Trophoblast cell (in vitro differentiated cells and primary cell): ENCODE results near the gene SOX9.

Source experiments
- DNase-seq, 2 donors: peaks; one replicate each; pipeline ENCODE4 v3.0.0-alpha.2; 2016
- H2AFZ ChIP-seq: 2 replicates; pipeline ENCODE4 v1.6.1; 2013; ENCODE audit warnings: low read length, moderate library complexity, mild to moderate bottlenecking; ENCODE audit not compliant: insufficient read depth, poor library complexity
- H2AK5ac ChIP-seq: 2 replicates; pipeline ENCODE4 v1.6.1; 2013; ENCODE audit warnings: mild to moderate bottlenecking, low read length
- H2BK120ac ChIP-seq: 2 replicates; pipeline ENCODE4 v1.6.1; 2013; ENCODE audit warnings: low read length, mild to moderate bottlenecking, moderate library complexity; ENCODE audit not compliant: insufficient read depth, poor library complexity
- H2BK12ac ChIP-seq: 2 replicates; pipeline ENCODE4 v1.6.1; 2013; ENCODE audit warnings: mild to moderate bottlenecking, low read length, moderate library complexity
- H2BK5ac ChIP-seq: 2 replicates; pipeline ENCODE4 v1.6.1; 2013; ENCODE audit warnings: low read length, low read depth, moderate library complexity, mild to moderate bottlenecking; ENCODE audit not compliant: poor library complexity
- H3K14ac ChIP-seq: 2 replicates; pipeline ENCODE4 v1.6.1; 2013; ENCODE audit warnings: mild to moderate bottlenecking, low read length
- H3K18ac ChIP-seq: 2 replicates; pipeline ENCODE4 v1.6.1; 2013; ENCODE audit warnings: mild to moderate bottlenecking, low read length
- H3K23ac ChIP-seq: 2 replicates; pipeline ENCODE4 v1.6.1; 2013; ENCODE audit warnings: low read length
- H3K27ac ChIP-seq: 2 replicates; pipeline ENCODE4 v1.5.1; 2013; ENCODE audit warnings: low read depth, mild to moderate bottlenecking, inconsistent platforms, low read length, moderate library complexity
- H3K27me3 ChIP-seq: 2 replicates; pipeline ENCODE4 v1.6.1; 2013; ENCODE audit warnings: inconsistent platforms, mild to moderate bottlenecking, low read length, moderate library complexity; ENCODE audit not compliant: insufficient read depth
- H3K36me3 ChIP-seq, 2 experiments: 1 replicate in 1 of 2; 2 replicates in 1 of 2; pipeline ENCODE4 v1.6.1; 2013; ENCODE audit warnings: low read length in 2 of 2, mild to moderate bottlenecking in 2 of 2, moderate library complexity in 1 of 2; ENCODE audit not compliant: insufficient read depth in 2 of 2, control insufficient read depth in 1 of 2
- H3K4ac ChIP-seq: 2 replicates; pipeline ENCODE4 v1.6.1; 2013; ENCODE audit warnings: low read depth, mild to moderate bottlenecking, low read length, moderate library complexity
- H3K4me1 ChIP-seq, 2 experiments: 1 replicate in 1 of 2; 2 replicates in 1 of 2; pipeline ENCODE4 v1.6.1; 2013; ENCODE audit warnings: low read length in 2 of 2, mild to moderate bottlenecking in 2 of 2, moderate library complexity in 1 of 2; ENCODE audit not compliant: insufficient read depth in 2 of 2, control insufficient read depth in 1 of 2
- H3K4me2 ChIP-seq: 2 replicates; pipeline ENCODE4 v1.6.1; 2013; ENCODE audit warnings: inconsistent platforms, mild to moderate bottlenecking, low read length, moderate library complexity
- H3K4me3 ChIP-seq: 2 replicates; pipeline ENCODE4 v1.5.1; 2013; ENCODE audit warnings: mild to moderate bottlenecking, low read depth, low read length, inconsistent platforms
- H3K79me1 ChIP-seq: one replicate; pipeline ENCODE4 v1.6.1; 2013; ENCODE audit warnings: low read length
- H3K79me2 ChIP-seq: 2 replicates; pipeline ENCODE4 v1.6.1; 2013; ENCODE audit warnings: low read length, mild to moderate bottlenecking; ENCODE audit not compliant: control insufficient read depth, insufficient read depth, poor library complexity
- H3K9ac ChIP-seq: 2 replicates; pipeline ENCODE4 v1.6.1; 2013; ENCODE audit warnings: mild to moderate bottlenecking, low read length
- H3K9me3 ChIP-seq: 2 replicates; pipeline ENCODE4 v1.6.1; 2013; ENCODE audit warnings: low read depth, mild to moderate bottlenecking, control low read depth, inconsistent platforms, low read length; ENCODE audit not compliant: insufficient read depth
- H4K12ac ChIP-seq: 2 replicates; pipeline ENCODE4 v1.6.1; 2013; ENCODE audit warnings: low read depth, mild to moderate bottlenecking, low read length, moderate library complexity
- H4K8ac ChIP-seq: 2 replicates; pipeline ENCODE4 v1.6.1; 2013; ENCODE audit warnings: low read depth, mild to moderate bottlenecking, low read length, moderate library complexity
- H4K91ac ChIP-seq: one replicate; pipeline ENCODE4 v1.6.1; 2013; ENCODE audit warnings: low read depth, mild to moderate bottlenecking, low read length, moderate library complexity
- WGBS: extraction: QIAGEN DNeasy Blood & Tissue Kit; methylation state at CpG from one replicate; pipeline ENCODE4 v1.1.7; 2013; ENCODE audit warnings: missing lambda C conversion rate; ENCODE audit not compliant: insufficient read length, insufficient coverage; ENCODE audit errors: extremely low coverage; 5-methylcytosine and 5-hydroxymethylcytosine counted together

SOX9 gene

DNA sequence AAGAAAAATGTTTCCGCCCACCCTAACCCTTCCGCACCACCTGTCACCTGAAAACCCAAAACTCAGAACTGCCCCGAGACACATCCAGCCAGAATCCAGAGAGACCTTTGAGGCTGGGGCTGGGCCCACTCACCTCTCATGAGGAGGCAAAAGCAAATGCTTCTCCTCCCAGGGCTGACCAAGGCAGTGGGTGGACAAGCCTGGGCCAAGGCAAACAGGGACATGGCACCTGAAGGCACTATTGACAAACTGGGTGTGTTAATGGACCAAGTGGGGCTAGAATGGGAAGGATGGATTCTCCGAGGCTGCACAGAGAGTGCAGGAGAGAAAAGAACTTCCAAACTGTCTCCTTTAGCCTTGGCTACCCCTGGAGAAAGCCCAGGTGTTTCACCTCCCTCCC, 54.4 kb downstream of the SOX9 start:
- H3K4me2 ChIP-seq = no peak overlapping the region
- no peaks in the 10 kb centered on the region for H3K79me2 ChIP-seq
- H4K12ac ChIP-seq = no peak overlapping the region
- H3K27ac ChIP-seq = no peak overlapping the region
- no peaks in the 10 kb centered on the region for H3K9me3 ChIP-seq
- no peaks in the 10 kb centered on the region for H3K4me1 ChIP-seq
- no peak overlapping the region for H4K91ac ChIP-seq
- no peak overlapping the region for H3K4me3 ChIP-seq
- no peak for DNase-seq
- no peak overlapping the region for H2BK5ac ChIP-seq
- H2BK120ac ChIP-seq = no peak overlapping the region
- no peak overlapping the region for H3K4ac ChIP-seq
- no peaks in the 10 kb centered on the region for H3K79me1 ChIP-seq
- no peak overlapping the region for H2AFZ ChIP-seq
- H4K8ac ChIP-seq = no peak overlapping the region
- no peak overlapping the region for H3K18ac ChIP-seq
- H3K14ac ChIP-seq = no peak overlapping the region
- no peak overlapping the region for H3K9ac ChIP-seq
- H3K36me3 ChIP-seq = no peaks in the 10 kb centered on the region
- no CpG with 5 or more reads among the region's 4 CpGs for WGBS
- no peak overlapping the region for H3K23ac ChIP-seq
- H2AK5ac ChIP-seq = no peak overlapping the region
- H2BK12ac ChIP-seq = no peak overlapping the region
- H3K27me3 ChIP-seq = no peaks in the 10 kb centered on the region
